Gastroesophageal sphincter (tissue), 3 donors: Measurements from ENCODE around the gene SRP68.

Experiments used
- POLR2A ChIP-seq, 2 donors: fragments of 450-650 bp; IDR thresholded peaks; one replicate each; pipeline ENCODE4 v1.6.1; 2017; ENCODE audit warnings: antibody characterized with exemption in 2 of 2, mild to moderate bottlenecking in 2 of 2, moderate library complexity in 1 of 2
- TF ChIP-seq, protein P1 (sequence below), 4 experiments: fragments of 200-600 bp in 2 of 4; fragments of 450-650 bp in 2 of 4; sonication (generic) in 1 of 4; IDR thresholded peaks; one replicate each; pipeline ENCODE4 v1.5.1; 2017 to 2019; ENCODE audit warnings: antibody characterized with exemption in 4 of 4, mild to moderate bottlenecking in 2 of 4, moderate library complexity in 2 of 4

DNA sequence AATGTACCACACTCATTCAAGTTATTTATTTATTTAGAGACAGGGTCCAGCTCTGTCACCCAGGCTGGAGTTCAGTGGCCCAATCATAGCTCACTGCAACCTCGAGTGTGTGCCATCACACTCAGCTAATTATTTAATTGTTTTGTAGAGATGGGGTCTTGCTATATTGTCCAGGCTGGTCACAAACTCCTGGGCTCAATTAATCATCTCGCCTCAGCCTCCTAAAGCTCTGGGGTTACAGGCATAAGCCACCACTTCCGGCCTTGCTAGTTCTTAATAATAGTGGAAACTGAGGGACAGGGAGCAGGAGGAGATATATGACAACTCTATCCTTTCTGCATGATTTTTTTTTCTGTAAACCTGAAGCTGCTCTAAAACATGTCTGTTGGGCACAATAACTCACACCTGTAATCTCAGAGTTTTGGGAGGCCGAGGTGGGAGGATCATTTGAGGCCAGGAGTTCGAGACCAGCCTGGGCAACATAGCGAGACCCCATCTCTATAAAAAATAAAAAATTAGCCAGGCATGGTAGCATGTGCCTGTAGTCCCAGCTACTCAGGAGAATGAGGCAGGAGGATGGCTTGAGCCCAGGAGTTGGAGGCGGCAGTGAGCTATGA, 42.9 kb upstream of the SRP68 start:
- TF ChIP-seq, protein P1, sequence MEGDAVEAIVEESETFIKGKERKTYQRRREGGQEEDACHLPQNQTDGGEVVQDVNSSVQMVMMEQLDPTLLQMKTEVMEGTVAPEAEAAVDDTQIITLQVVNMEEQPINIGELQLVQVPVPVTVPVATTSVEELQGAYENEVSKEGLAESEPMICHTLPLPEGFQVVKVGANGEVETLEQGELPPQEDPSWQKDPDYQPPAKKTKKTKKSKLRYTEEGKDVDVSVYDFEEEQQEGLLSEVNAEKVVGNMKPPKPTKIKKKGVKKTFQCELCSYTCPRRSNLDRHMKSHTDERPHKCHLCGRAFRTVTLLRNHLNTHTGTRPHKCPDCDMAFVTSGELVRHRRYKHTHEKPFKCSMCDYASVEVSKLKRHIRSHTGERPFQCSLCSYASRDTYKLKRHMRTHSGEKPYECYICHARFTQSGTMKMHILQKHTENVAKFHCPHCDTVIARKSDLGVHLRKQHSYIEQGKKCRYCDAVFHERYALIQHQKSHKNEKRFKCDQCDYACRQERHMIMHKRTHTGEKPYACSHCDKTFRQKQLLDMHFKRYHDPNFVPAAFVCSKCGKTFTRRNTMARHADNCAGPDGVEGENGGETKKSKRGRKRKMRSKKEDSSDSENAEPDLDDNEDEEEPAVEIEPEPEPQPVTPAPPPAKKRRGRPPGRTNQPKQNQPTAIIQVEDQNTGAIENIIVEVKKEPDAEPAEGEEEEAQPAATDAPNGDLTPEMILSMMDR (IDR thresholded peaks at IDR 0.05): no peak
- TF ChIP-seq POLR2A (IDR thresholded peaks at IDR 0.05): no peak
